ENCODE measurements around the gene DOK3.
A peak's percentile ranks its signal among the peaks of the same experiment; 100 is the strongest.

DOK3 gene

DNA sequence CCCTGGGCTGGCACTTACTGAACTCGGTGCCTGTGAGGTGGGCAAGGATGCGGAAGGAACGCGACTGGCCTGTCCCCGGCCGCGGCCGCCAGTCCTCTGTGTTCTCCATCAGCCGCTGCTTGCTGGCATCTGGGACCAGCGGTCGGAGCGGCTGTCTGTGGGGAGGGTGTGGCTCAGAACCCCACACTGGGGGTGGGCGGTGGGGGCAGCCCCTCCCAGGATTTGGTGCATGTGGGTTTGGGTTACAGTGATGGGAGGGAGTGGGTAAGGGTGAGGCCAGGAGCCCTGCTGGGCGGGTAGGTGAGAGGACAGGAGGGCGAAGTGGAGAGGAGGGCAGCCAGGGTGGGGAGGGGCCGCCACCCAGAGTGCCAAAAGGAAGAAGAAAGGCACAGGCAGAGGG, 18.6 kb downstream of the DOK3 start:
- peak overlapping the region; percentile 14; the same call in 1 of the 2 replicates for H3K4me2 ChIP-seq (ENCODE audit: low read length)
- peaks cover 14% of the 10 kb centered on the region for H3K36me3 ChIP-seq (ENCODE audit: insufficient read depth, low read length)
- no peaks in the 10 kb centered on the region for H3K27me3 ChIP-seq (ENCODE audit: insufficient read depth, low read length)
- no peaks in the 10 kb centered on the region for H3F3A ChIP-seq (ENCODE audit: insufficient read depth, low read length)
- no peak for TF ChIP-seq EZH2 (IDR thresholded peaks at IDR 0.05; ENCODE audit: borderline replicate concordance, low read length)
- TF ChIP-seq, protein P1, sequence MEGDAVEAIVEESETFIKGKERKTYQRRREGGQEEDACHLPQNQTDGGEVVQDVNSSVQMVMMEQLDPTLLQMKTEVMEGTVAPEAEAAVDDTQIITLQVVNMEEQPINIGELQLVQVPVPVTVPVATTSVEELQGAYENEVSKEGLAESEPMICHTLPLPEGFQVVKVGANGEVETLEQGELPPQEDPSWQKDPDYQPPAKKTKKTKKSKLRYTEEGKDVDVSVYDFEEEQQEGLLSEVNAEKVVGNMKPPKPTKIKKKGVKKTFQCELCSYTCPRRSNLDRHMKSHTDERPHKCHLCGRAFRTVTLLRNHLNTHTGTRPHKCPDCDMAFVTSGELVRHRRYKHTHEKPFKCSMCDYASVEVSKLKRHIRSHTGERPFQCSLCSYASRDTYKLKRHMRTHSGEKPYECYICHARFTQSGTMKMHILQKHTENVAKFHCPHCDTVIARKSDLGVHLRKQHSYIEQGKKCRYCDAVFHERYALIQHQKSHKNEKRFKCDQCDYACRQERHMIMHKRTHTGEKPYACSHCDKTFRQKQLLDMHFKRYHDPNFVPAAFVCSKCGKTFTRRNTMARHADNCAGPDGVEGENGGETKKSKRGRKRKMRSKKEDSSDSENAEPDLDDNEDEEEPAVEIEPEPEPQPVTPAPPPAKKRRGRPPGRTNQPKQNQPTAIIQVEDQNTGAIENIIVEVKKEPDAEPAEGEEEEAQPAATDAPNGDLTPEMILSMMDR (IDR thresholded peaks at IDR 0.05; ENCODE audit: low read length): no peak
- peak overlapping the region; percentile 72 for H3K27ac ChIP-seq (ENCODE audit: low read depth, low read length, poor library complexity, severe bottlenecking)
- no peaks in the 10 kb centered on the region for H4K20me1 ChIP-seq (ENCODE audit: insufficient read depth, low read length)
- H3K4me1 ChIP-seq (ENCODE audit: insufficient read depth, low read length, severe bottlenecking): peaks cover 49% of the 10 kb centered on the region
- no peak overlapping the region for H3K4me3 ChIP-seq (ENCODE audit: low read depth, low read length, poor library complexity, severe bottlenecking)
- H3K9me3 ChIP-seq (ENCODE audit: low read length): no peaks in the 10 kb centered on the region
- H2AFZ ChIP-seq (ENCODE audit: low read length): no peak overlapping the region
- no peaks in the 10 kb centered on the region for H3K9me2 ChIP-seq (ENCODE audit: low read depth, low read length)
- no peak overlapping the region; the same call in 1 of the 2 replicates for H3K9ac ChIP-seq (ENCODE audit: low read length)
- H3K79me2 ChIP-seq (ENCODE audit: insufficient read depth, low read length): no peaks in the 10 kb centered on the region

DNA sequence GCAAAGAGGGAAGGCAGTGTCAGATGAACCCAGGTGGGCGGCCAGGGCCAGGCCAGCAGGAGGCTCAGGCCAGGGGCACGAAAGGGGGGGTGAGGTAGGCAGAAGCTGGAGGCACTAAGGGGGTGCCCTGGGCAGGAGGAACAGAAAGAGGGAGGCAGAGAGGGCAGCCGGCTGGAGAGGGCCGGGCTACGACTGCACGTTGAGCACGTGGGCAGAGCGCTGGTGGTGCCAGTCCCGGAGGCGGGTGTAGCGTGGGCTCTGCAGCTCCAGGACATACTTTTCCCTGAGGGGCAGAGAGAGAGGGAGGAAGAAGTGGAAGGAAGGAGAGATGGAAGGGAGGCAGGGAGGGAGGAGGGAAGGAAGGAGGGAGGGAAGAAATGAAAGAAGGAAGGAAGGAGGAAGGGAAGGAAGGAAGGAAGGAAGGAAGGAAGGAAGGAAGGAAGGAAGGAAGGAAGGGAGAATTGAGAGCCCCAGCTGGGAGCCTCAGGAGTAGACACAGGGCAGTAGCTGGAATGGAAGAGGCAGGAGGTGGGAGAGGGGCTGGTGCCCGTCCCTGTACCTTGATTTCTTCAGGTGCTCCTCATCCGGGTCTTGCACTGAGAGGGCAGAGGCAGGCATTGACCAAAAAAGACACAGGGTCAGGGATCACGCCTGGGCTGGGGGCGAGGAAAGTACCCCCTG, 19.2 kb downstream of the DOK3 start:
- TF ChIP-seq, protein P1 (IDR thresholded peaks at IDR 0.05; ENCODE audit: low read length): no peak
- TF ChIP-seq EZH2 (IDR thresholded peaks at IDR 0.05; ENCODE audit: borderline replicate concordance, low read length): no peak
- Histone ChIP-seq H4K20me1 (ENCODE audit: insufficient read depth, low read length) (no peaks in the 10 kb centered on the region), H3K9me2 (ENCODE audit: low read depth, low read length) (no peaks in the 10 kb centered on the region), H3K4me2 (ENCODE audit: low read length) (peak overlapping the region; percentile 55; the same call in 1 of the 2 replicates), H3K27me3 (ENCODE audit: insufficient read depth, low read length) (no peaks in the 10 kb centered on the region), H3K9me3 (ENCODE audit: low read length) (no peaks in the 10 kb centered on the region), H2AFZ (ENCODE audit: low read length) (no peak overlapping the region), H3K27ac (ENCODE audit: low read depth, low read length, poor library complexity, severe bottlenecking) (peak overlapping the region; percentile 72), H3K36me3 (ENCODE audit: insufficient read depth, low read length) (peaks cover 14% of the 10 kb centered on the region), H3F3A (ENCODE audit: insufficient read depth, low read length) (no peaks in the 10 kb centered on the region), H3K4me3 (ENCODE audit: low read depth, low read length, poor library complexity, severe bottlenecking) (peak overlapping the region; percentile 33), H3K4me1 (ENCODE audit: insufficient read depth, low read length, severe bottlenecking) (peaks cover 44% of the 10 kb centered on the region), H3K9ac (ENCODE audit: low read length) (peak overlapping the region; percentile 7; the same call in 1 of the 2 replicates), H3K79me2 (ENCODE audit: insufficient read depth, low read length) (no peaks in the 10 kb centered on the region)

DNA sequence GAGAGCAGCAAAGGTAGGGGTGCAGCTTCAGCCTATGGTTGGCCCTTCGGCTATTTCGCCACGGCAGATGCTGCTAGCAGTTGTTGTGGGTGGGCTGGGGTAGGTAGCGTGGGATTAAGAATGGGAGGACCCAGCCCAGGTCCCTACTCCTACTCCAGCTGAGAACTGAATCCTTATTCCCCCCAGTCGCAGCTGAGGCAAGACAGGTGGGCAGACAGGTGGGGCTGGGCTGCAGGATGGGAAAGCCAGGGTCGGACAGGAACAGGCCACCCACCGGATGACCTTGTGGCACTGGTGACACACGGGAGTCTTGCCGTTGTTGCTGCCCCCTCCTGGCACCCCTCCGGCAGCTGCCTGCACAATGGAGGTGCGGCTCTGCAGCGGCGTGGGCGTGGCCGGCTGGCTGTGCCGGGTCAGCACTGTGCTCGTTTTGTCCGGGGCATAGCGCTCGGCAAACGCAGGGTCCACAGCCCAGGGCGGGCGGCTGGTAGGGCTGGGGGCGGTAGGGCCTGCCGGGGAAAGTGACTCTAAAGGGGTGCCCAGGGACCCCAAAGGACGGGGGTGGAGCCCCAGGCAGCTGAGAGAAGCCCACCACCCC, 20.4 kb downstream of the DOK3 start:
- no peaks in the 10 kb centered on the region for H3K9me3 ChIP-seq (ENCODE audit: low read length)
- H3K36me3 ChIP-seq (ENCODE audit: insufficient read depth, low read length): peaks cover 14% of the 10 kb centered on the region
- peak overlapping the region; percentile 55 for H3K4me2 ChIP-seq (ENCODE audit: low read length)
- no peaks in the 10 kb centered on the region for H3K9me2 ChIP-seq (ENCODE audit: low read depth, low read length)
- peaks cover 31% of the 10 kb centered on the region for H3K4me1 ChIP-seq (ENCODE audit: insufficient read depth, low read length, severe bottlenecking)
- H2AFZ ChIP-seq (ENCODE audit: low read length): no peak overlapping the region
- H3K27ac ChIP-seq (ENCODE audit: low read depth, low read length, poor library complexity, severe bottlenecking): peak overlapping the region; percentile 72
- peak overlapping the region; percentile 33 for H3K4me3 ChIP-seq (ENCODE audit: low read depth, low read length, poor library complexity, severe bottlenecking)
- no peaks in the 10 kb centered on the region for H3F3A ChIP-seq (ENCODE audit: insufficient read depth, low read length)
- no peaks in the 10 kb centered on the region for H4K20me1 ChIP-seq (ENCODE audit: insufficient read depth, low read length)
- TF ChIP-seq, protein P1 (IDR thresholded peaks at IDR 0.05; ENCODE audit: low read length): peak; percentile 70
- no peak for TF ChIP-seq EZH2 (IDR thresholded peaks at IDR 0.05; ENCODE audit: borderline replicate concordance, low read length)
- peak overlapping the region; percentile 33; the same call in 1 of the 2 replicates for H3K9ac ChIP-seq (ENCODE audit: low read length)
- H3K27me3 ChIP-seq (ENCODE audit: insufficient read depth, low read length): no peaks in the 10 kb centered on the region
- no peaks in the 10 kb centered on the region for H3K79me2 ChIP-seq (ENCODE audit: insufficient read depth, low read length)

Measured in OCI-LY1 (cell line).